ENCODE measurements around the gene CCDC188.

The CCDC188 gene

GRCh38 chr22:20150381-20151275 lies at the start of gene CCDC188:
TSS of gene CCDC188 (minus strand) at chr22:20151055. CDS start at chr22:20150986, 69 bp downstream.
- no peak for DNase-seq (ENCODE audit: low read depth)

GRCh38 chr22:20199906-20200305 lies 49.1 kb upstream of the CCDC188 start:
- DNase-seq (ENCODE audit: low read depth): no peak

GRCh38 chr22:20199413-20199842 lies 48.6 kb upstream of the CCDC188 start:
- no peak for DNase-seq (ENCODE audit: low read depth)

GRCh38 chr22:20198557-20199319 lies 47.9 kb upstream of the CCDC188 start:
- DNase-seq (ENCODE audit: low read depth): no peak

GRCh38 chr22:20197407-20198030 lies 46.7 kb upstream of the CCDC188 start:
- no peak for DNase-seq (ENCODE audit: low read depth)

GRCh38 chr22:20196094-20196842 lies 45.4 kb upstream of the CCDC188 start:
- no peak for DNase-seq (ENCODE audit: low read depth)

DNA sequence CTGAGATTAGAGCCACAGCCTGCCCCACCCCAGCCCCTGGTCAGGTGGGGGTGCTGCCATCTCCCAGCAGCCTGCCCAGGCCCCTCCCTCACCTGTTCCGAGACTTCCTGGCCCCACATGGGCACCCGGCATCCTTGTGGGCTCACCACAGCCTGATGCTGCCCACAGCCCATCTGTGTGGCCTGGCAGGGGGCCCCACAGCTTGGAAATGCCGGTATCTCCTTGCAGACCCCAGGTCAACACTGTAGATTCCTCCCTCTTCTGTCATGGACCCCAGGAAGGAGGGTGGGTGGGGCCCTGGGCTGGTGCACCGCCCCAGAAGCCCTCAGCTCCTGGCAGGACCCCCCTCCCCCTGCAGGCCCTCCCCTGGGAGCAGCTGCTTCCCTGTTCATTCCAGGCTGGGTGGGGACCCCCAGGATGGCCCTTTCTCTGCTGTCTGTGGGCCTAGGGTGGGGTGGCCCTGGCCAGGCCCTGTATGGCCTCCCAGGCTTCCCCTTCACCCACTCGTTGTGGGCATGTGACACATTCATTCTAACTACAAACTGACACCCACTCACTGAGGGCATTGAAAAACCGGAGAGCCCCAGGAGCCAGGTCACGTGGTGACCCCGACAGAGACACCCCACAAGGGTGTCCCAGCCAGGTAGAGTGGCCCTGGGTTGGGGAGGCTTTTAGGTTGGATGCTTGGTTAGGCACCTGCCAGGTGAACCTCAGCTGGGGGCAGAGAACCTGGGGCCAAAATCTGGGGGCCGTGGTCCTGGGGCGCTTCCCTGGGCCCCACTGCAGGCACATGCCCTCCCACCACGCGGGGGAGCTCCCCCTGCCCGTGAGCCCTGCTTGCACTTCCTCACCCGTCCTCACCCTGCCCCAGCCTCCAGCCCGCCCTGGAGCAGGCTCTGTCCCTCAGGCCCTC lies 44.1 kb upstream of the CCDC188 start:
- DNase-seq (ENCODE audit: low read depth): no peak

- DNase-seq (ENCODE audit: low read depth): no peak
These were observed 43.1 kb upstream of the CCDC188 start for GRCh38 chr22:20193761-20194494.

- DNase-seq (ENCODE audit: low read depth): no peak
These were observed 42.3 kb upstream of the CCDC188 start for GRCh38 chr22:20192972-20193760.

DNA sequence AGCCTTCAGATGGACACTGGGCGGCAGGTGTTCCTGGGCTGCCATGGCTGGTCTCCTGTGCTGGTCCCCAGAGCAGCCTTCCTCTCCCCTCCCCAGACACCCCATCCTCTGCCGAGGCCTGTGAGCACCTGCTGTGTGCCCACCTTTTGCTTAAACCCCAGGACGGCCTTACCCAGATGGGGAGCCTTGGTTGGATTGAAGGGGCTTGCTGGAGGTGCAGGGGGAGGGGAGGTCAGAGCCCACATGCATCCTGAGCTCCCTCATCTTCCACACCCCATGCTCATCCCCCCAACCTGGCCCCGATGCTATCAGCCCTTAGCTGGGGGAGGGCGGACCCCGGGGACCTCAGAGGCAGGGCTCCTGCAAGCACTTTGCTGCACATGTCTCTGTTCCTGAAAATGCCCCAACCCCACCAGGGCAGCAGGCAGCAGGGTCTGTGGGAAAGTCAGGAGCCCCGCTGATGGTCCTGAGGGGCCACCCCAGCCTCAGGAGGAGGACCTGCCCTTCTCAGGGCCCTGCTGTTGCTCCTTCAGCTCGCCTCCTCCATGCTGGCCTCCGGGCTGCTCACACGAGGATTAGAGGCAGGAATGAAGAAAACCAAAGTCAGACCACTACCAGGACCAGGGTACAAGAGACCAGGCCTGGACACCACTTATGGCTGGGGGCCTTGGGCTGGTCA lies 41.6 kb upstream of the CCDC188 start:
- no peak for DNase-seq (ENCODE audit: low read depth)

GRCh38 chr22:20191803-20192202 lies 40.9 kb upstream of the CCDC188 start:
- DNase-seq (ENCODE audit: low read depth): no peak

- no peak for DNase-seq (ENCODE audit: low read depth)
These were observed 40.2 kb upstream of the CCDC188 start for GRCh38 chr22:20191000-20191515.

DNA sequence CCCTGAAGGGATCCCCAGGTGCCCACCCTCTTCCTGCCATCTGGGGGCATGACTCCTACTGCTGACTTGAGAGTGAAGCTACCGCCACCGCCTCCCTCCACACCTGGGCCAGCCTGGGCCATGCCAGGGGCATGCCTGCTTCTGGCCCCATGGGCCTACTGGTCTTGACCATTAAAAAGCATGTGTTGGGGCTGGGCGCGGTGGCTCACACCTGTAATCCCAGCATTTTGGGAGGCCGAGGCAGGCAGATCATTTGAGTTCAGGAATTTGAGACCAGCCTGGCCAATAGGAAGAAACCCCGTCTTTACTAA lies 37.7 kb upstream of the CCDC188 start:
- no peak for DNase-seq (ENCODE audit: low read depth)

DNA sequence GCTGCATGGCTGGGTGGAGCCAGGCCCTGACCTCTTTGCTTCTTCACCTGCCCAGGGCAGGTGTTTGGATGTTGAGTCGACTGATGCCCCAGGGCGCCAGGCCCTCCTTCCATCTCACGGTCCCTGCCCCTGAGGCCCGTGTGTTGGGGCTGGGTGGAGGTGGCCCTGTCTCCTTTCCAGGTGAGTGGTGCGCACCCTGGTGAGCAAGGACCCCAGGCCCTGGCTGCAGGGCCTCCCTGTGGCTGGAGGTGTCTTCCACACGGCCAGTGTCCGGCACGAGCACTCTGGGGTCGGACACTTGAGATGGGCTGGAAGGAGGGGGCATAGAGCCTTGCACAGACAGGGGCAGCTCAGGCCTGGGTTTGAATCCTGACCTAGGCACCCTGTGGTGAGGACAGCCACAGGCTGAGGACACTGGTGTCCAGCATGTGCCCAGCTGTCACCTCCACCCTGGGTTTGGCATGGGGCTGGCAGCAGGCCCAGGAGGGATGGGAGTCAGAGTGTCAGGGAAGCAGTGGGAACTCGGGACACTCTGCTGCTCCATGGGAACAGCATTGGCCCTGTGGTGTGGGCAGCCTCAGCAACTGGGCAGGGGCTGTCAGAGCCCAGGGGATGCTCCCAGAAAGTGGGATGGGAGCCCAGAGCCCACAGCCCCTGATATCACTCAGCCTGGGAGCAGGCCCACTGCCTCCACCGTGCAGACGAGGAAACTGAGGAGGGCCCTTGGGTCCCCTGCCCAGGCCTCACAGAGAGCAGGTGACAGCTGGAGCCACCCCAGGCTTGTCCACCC lies 37.1 kb upstream of the CCDC188 start:
- no peak for DNase-seq (ENCODE audit: low read depth)

DNA sequence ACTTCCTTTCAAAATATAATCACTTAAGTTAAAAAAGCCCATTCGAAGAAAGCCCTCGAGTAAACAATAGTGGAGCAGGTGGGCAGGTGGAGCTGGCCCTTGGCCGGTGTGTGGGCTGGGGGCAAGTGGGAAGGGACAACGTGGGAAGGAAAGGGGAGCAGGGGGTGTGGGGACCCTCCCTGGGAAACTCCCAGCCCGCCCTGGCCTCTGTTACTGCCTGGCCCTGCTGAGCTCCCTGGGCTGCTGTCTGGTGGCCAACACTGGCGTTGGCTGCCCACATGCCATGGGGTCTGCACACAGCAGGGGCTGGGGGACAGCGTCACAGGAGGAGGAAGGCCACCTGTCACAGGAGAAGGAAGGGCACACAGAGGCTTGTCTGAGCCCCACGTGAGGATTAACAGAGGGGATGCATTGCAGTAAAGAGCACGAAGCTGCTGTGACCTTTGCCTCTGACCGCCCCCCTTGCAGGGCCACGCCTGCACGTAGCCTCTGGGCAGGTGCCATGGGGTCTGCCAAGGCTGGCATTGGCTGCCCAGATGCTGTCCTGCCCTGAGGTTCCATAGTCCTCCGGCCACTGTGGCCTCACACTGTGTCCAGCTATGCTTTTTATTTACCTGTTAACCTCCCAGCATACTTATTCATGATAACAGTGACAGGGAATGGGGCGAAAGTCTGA lies 36.2 kb upstream of the CCDC188 start:
- DNase-seq (ENCODE audit: low read depth): no peak

- no peak for DNase-seq (ENCODE audit: low read depth)
These were observed 35.5 kb upstream of the CCDC188 start for GRCh38 chr22:20186183-20186870.

DNA sequence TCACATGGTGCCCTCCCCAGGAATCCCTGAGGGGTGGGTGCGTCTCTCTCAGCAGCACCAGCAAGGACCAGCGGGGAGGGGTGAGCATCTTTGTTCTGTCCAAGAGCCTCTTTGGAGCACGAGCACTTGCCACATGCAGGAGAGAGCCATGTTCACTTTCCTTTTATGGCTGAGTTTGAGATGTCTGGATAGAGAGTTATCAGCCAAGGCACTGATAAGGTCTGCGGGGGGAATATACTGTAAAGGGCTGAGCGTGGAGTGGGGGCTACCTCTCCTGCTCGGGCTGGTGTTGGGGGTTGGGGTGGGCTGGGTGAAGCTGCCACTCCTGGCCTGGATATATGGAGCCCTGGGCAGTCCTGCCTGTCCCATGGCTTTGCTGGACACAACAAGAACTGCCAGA lies 34.9 kb upstream of the CCDC188 start:
- DNase-seq (ENCODE audit: low read depth): no peak

Data from activated T-helper 1 cell treated with Interleukin-2 at 50 U/mL for 16 hours (primary cell).